GM19452 (cell line): ENCODE data around the gene CDH23.
A peak's percentile ranks its signal among the peaks of the same experiment; 100 is the strongest.

Experiments
- ATAC-seq: cut with Tn5 transposase; IDR thresholded peaks from one replicate; pipeline ENCODE4 v1.9.1; 2021; ENCODE audit not compliant: unreplicated experiment

Gene CDH23

GRCh38 chr10:71837098-71837827, 440.5 kb downstream of the CDH23 start:
- ATAC-seq = no peak

- ATAC-seq = no peak
Observed at GRCh38 chr10:71838264-71839211, 441.8 kb downstream of the CDH23 start.

DNA sequence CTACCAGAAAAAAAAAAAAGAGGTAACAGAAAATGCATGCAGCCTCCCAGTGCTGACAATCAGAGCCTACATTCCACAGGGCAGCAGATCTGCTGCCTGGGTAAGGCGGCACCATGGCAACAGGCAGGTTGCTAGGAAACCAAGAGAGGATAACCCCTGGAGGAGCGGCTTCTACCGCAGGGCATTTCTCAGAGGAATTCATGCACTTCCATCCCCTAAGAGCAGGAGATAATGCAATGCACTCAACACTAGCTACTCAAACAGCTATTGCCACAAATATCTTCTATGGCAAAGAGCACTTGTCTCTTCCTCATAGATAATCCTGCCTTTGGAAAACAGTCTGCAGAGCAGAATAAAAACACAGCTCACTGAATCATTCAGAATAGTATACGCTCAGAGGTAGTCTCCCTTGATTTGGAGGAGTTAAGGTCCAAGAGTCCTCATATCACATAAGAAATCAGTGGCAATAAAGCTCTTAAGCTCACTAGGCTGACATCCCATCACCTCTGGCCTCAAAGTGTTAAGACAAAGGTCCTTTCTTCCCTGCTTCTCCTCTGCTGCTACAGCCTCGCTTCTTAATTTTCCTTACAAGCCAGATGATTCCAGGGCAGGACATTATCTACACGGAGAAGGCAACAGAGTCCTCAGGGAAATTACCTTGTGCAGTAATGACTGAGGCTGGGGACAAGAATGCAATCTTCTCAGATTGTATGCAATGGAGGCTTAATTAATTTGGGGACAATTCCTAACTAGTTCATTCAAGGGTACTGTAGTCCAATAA, 443.6 kb downstream of the CDH23 start:
- no peak for ATAC-seq

GRCh38 chr10:71840958-71841335, 444.2 kb downstream of the CDH23 start:
- no peak for ATAC-seq

DNA sequence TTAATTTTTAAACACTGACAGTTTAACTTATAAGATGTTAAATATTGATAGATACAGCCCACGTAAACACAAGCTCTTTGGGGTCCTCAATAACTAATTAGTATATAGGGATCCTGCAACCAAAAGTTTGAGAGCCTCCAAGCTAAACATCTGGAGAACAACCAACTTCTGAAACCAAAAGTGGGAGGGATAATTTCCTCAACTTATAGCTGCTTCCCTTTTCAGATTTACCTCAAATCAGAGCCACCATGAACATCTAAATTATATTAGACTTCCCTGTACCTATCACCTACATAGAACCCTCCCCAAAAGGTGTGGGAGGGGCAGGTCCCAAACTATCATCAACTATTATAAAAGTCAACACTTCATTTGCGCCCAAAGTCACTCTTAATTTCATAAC, 445.7 kb downstream of the CDH23 start:
- no peak for ATAC-seq

DNA sequence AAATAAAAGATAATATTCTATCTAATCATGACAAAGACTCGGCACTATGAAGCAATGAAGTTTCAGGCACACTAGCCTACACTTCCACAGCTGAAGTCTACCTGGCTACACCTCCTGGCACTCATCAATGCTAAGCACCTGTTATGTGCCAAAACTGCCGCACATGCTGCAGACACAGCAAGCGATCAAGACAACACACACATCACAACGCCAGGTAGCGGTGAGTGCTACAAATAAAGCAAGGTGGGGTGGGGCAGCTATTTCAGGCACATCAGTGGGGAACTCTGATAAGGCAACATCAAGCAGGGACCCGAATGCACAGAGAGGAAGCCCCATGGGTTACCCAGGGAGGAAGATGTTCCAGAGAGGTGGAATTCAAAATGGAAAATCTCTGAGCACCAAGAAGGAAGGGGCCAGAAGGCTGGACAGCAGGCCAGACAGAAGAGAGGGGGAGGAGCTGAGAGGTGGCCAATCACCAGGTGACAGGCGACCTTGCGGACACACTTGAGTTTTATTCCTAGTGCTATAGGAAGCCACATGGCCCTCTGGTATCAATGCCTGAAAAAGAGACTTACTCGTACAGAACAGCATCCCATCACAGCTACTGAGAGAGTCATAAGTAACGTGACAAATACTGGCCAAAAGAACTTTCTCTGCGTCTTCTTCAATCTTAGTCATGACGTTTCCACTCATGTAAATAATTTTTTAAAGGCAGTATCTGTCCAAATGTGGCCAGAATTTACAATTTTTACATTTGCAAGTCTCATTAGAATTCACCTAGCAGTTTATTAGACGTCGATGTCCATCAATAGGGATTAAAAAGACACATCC, 446.4 kb downstream of the CDH23 start:
- no peak for ATAC-seq

DNA sequence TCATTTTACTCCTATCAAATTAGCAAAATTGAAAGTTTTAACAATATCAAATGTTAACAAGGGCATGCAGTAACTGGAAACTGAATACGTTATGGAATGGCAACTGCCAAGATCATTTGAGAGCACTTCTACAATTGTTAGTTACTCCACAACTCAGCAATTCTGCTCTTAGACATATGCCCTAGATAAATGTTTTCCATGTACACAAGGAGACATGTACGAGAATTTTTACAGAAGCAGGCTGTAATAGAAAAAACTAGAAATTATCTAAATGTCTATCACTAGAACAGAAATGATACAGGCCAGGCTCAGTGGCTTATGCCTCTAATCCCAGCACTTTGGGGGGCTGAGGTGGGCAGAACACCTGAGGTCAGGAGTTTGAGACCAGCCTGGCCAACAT, 447.4 kb downstream of the CDH23 start:
- ATAC-seq = no peak

- ATAC-seq = no peak
Observed at GRCh38 chr10:71844695-71845094, 448.0 kb downstream of the CDH23 start.

- no peak for ATAC-seq
Observed at GRCh38 chr10:71845410-71846405, 449.0 kb downstream of the CDH23 start.

GRCh38 chr10:71846816-71847215, 450.1 kb downstream of the CDH23 start:
- no peak for ATAC-seq

- no peak for ATAC-seq
Observed at GRCh38 chr10:71847418-71847817, 450.7 kb downstream of the CDH23 start.

- ATAC-seq = no peak
Observed at GRCh38 chr10:71848325-71849275, 451.9 kb downstream of the CDH23 start.

DNA sequence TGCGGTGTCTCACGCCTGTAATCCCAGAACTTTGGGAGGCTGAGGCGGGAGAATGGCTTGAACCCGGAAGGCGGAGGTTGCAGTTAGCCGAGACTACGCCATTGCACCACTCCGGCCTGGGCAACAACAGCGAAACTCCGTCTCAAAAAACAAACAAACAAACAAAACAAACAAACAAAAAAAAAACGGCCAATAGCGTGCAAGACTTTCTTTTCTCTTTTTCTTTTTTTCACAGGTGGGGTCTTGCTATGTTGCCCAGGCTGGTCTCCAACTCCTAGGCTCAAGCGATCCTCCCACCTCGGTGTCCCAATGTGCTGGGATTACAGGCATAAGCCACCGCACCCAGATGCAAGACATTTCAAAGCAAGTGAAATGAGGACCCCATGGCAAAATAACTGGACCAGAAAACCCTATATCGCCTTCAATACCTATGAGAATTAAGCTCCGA, 452.8 kb downstream of the CDH23 start:
- ATAC-seq = no peak

DNA sequence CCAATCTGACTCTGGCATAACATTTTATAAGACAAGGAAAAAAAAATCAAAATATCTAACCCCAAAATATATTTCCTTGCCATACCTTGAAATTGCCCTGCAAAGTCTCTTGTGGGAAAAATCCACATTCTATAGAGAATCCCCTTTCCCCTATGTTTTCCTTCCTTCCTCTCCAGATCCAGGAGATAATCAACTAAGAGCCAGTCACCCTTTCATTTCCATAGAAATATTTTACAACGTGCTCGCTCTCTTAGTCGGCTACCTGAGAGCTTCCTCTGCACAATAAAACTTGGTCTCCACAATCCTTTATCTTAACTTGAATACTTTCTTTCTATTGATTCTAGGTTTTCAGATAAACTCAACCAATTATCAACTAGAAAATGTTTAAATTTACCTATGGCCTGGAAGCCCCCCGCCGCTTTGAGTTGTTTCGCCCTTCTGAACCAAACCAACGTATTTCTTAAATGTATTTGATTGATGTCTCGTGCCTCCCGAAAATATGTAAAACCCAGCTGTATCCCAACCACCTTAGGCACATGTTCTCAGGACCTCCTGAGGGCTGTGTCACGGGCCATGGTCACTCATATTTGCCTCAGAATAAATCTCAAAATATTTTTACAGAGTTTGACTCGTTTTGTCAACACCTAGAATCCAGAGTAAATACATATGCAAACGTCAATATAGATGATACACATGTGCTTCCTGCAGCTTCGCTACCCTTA, 453.5 kb downstream of the CDH23 start:
- no peak for ATAC-seq

- peak; percentile 89 for ATAC-seq
Observed at GRCh38 chr10:71850743-71851464, 454.2 kb downstream of the CDH23 start, which contains the start of gene PSAP. PSAP (minus strand) TSS chr10:71851251; CDS start chr10:71851221, 30 bp downstream.

DNA sequence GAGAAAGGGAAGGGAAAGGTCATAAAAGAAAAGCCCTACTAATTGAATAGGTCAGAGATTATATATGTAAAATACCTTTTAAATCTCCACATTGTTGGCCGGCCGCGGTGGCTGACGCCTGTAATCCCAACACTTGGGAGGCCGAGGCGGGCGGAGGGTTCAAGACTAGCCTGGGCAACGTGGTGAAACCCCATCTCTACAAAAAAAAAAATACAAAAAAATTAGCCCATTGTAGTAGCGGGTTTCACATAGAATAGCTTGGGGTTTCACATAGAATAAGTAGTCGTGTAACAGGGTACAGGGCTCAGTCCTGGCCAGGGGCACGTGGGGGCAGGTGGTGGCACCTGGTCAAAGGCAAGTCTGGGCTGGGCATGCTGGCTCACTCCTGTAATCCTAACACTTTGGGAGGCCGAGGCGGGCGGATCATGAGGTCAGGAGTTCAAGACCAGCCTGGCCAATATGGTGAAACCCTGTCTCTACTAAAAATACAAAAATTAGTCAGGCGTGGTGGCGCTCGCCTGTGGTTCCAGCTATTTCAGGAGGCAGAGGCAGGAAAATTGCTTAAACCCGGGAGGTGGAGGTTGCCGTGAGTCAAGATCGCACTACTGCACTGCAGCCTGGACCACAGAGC, 454.9 kb downstream of the CDH23 start:
- ATAC-seq = peak; percentile 10
